K562 (cell line): ENCODE results near the gene TMEM205. TPM values are rescaled to one million over a fixed set of nuclear protein-coding genes. Genes with fewer than 3 reads are reported as not detected.

Experiments
- CXXC5 ChIP-seq: fragments of 250-450 bp; sonication (Bioruptor Pico); IDR thresholded peaks from 2 replicates; pipeline ENCODE4 v1.8.0; 2022; ENCODE audit warnings: inconsistent platforms, mild to moderate bottlenecking, moderate library complexity
- GATAD2A ChIP-seq: fragments of 450-650 bp; IDR thresholded peaks from 2 replicates; pipeline ENCODE4 v1.6.1; 2017
- HDGF ChIP-seq: fragments of 450-650 bp; IDR thresholded peaks from 2 replicates; pipeline ENCODE4 v1.6.1; 2016
- KAT7 ChIP-seq: sonication (generic); formaldehyde crosslinking; IDR thresholded peaks from 2 replicates; pipeline ENCODE4 v1.8.0; 2022; ENCODE audit warnings: missing genetic modification reagents, mild to moderate bottlenecking, borderline replicate concordance
- MAZ ChIP-seq, 2 experiments: fragments of 450-650 bp in 1 of 2; sonication (generic) in 1 of 2; formaldehyde crosslinking; IDR thresholded peaks in 1 of 2; conservative IDR thresholded peaks in 1 of 2; 2 replicates each; pipeline versions ENCODE4 v1.4.0 to v1.5.0; 2020; ENCODE audit warnings: mild to moderate bottlenecking in 1 of 2, missing genetic modification reagents in 1 of 2
- MBD1 ChIP-seq: fragments of 250-450 bp; sonication (Bioruptor Pico); IDR thresholded peaks from 2 replicates; pipeline ENCODE4 v1.8.0; 2022; ENCODE audit warnings: inconsistent platforms
- NR2C1 ChIP-seq, 2 experiments: fragments of 450-650 bp; IDR thresholded peaks; 2 replicates each; pipeline ENCODE4 v1.6.1; 2017; ENCODE audit warnings: mild to moderate bottlenecking in 2 of 2, antibody characterized with exemption in 1 of 2, inconsistent platforms in 1 of 2, missing compliant biosample characterization in 1 of 2, missing genetic modification characterization in 1 of 2
- NR2F6 ChIP-seq: fragments of 450-650 bp; formaldehyde crosslinking; IDR thresholded peaks from 2 replicates; pipeline ENCODE4 v1.4.0; 2020; ENCODE audit warnings: mild to moderate bottlenecking
- PKNOX1 ChIP-seq: fragments of 450-650 bp; IDR thresholded peaks from 2 replicates; pipeline ENCODE4 v1.6.1; 2016
- POLR2G ChIP-seq: fragments of 200-400 bp; formaldehyde crosslinking; IDR thresholded peaks from 2 replicates; pipeline ENCODE4 v1.6.1; 2017; ENCODE audit warnings: low read depth, mild to moderate bottlenecking, antibody characterized with exemption, low read length, moderate library complexity
- SMARCB1 ChIP-seq: IDR thresholded peaks from 2 replicates; pipeline ENCODE4 v1.6.1; 2011; ENCODE audit warnings: improper control_type of control experiment, low read depth; ENCODE audit not compliant: insufficient read length
- THRB ChIP-seq: fragments of 450-650 bp; formaldehyde crosslinking; conservative IDR thresholded peaks from 2 replicates; pipeline ENCODE4 v1.4.0; 2022; ENCODE audit warnings: mild to moderate bottlenecking, missing genetic modification characterization
- TRIM24 ChIP-seq, 2 experiments: fragments of 450-650 bp; IDR thresholded peaks; 2 replicates each; pipeline ENCODE4 v1.6.1; 2016
- U2AF1 ChIP-seq: fragments of 200-400 bp; formaldehyde crosslinking; optimal IDR thresholded peaks from 2 replicates; pipeline ENCODE3; 2017; ENCODE audit warnings: mild to moderate bottlenecking, low read depth, low read length, moderate library complexity
- ZBTB1 ChIP-seq: sonication (generic); formaldehyde crosslinking; IDR thresholded peaks from 2 replicates; pipeline ENCODE4 v1.8.1; 2023; ENCODE audit warnings: missing genetic modification reagents, low read depth, mild to moderate bottlenecking, borderline replicate concordance
- ZC3H11A ChIP-seq: IDR thresholded peaks from 2 replicates; pipeline ENCODE4 v1.6.1; 2012; ENCODE audit warnings: low read depth, low read length, improper control_type of control experiment
- ZNF165 ChIP-seq: fragments of 250-450 bp; sonication (Bioruptor Pico); IDR thresholded peaks from 2 replicates; pipeline ENCODE4 v1.4.0; 2020; ENCODE audit warnings: borderline replicate concordance
- ZNF174 ChIP-seq: fragments of 250-450 bp; sonication (Bioruptor Pico); IDR thresholded peaks from 2 replicates; pipeline ENCODE4 v1.4.0; 2020; ENCODE audit warnings: mild to moderate bottlenecking
- ZNF444 ChIP-seq: fragments of 250-450 bp; sonication (Bioruptor Pico); IDR thresholded peaks from 2 replicates; pipeline ENCODE4 v1.4.0; 2020; ENCODE audit warnings: mild to moderate bottlenecking, moderate library complexity
- ZNF449 ChIP-seq: fragments of 250-450 bp; sonication (Bioruptor Pico); IDR thresholded peaks from 2 replicates; pipeline ENCODE4 v1.8.0; 2022; ENCODE audit warnings: moderate library complexity, mild to moderate bottlenecking, inconsistent platforms
- ZNF76 ChIP-seq: fragments of 250-450 bp; sonication (Bioruptor Pico); IDR thresholded peaks from 2 replicates; pipeline ENCODE4 v1.4.0; 2020; ENCODE audit warnings: mild to moderate bottlenecking, moderate library complexity, borderline replicate concordance
- ZNF785 ChIP-seq: fragments of 250-450 bp; sonication (Bioruptor Pico); IDR thresholded peaks from 2 replicates; pipeline ENCODE4 v1.4.0; 2020; ENCODE audit warnings: mild to moderate bottlenecking
- ZSCAN32 ChIP-seq: fragments of 450-650 bp; formaldehyde crosslinking; IDR thresholded peaks from 2 replicates; pipeline ENCODE4 v1.4.0; 2020; ENCODE audit warnings: mild to moderate bottlenecking, moderate library complexity
- polyA plus RNA-seq, 8 experiments: library from polyadenylated mRNA; depleted of rRNA in 4 of 8; stranded (reverse) in 5 of 8; unstranded in 3 of 8; fragments of >200 nt; fragmentation: Nextera tagmentation in 2 of 8; fragmentation: Illumina TruSeq in 1 of 8; extraction: Ambion mirVana in 2 of 8; extraction: Trizol in 1 of 8; gene quantifications; 2 replicates each; pipeline versions ENCODE4 v1.2.1 to v1.2.3, GENCODE V29; 2011 to 2014; ENCODE audit warnings: inconsistent platforms in 1 of 8, missing spikeins in 1 of 8
- total RNA-seq, 7 experiments: library from RNA; depleted of rRNA in 6 of 7; stranded (reverse); fragments of >200 nt in 6 of 7; fragmentation: Illumina TruSeq in 2 of 7; extraction: Trizol in 2 of 7; gene quantifications; 2 replicates each; pipeline versions ENCODE4 v1.2.1 to v1.2.3, GENCODE V29; 2011 to 2021; ENCODE audit warnings: low replicate concordance in 1 of 7

The TMEM205 gene
- total and polyA plus RNA-seq, 9 of the 15 experiments (the other 6 are each of a cell fraction or from before 2014, with no cell fraction given) = 21.3 to 81.5 (median 44.1) TPM

GRCh38 chr19:11374433-11375142, 28.5 kb upstream of the TMEM205 start, which contains the start of gene SWSAP1 (continued):
- TF ChIP-seq NR2F6 = 0 out of 2 replicates have a peak, but pooled peaks have one; percentile 68
- TF ChIP-seq PKNOX1 = peak; percentile 99
- TF ChIP-seq MBD1 (CRISPR knock-in tag) = no peak
- peak; percentile 85 for TF ChIP-seq THRB (CRISPR knock-in tag)
- TF ChIP-seq ZBTB1 (CRISPR knock-in tag) = no peak
- no peak for TF ChIP-seq ZC3H11A
- no peak for TF ChIP-seq TRIM24 (IDR thresholded peaks at IDR 0.05)
- TF ChIP-seq NR2C1 (IDR thresholded peaks at IDR 0.05) = no peak
- TF ChIP-seq NR2C1 (tag; IDR thresholded peaks at IDR 0.05) = peak; percentile 74
- no peak for TF ChIP-seq GATAD2A
- TF ChIP-seq ZNF449 (CRISPR knock-in tag) = no peak
- TF ChIP-seq MAZ (CRISPR knock-in tag; conservative IDR thresholded peaks at IDR 0.05 in 1 of 2, IDR thresholded peaks at IDR 0.05 in 1 of 2) = peak; percentile 68 to 85
- no peak for TF ChIP-seq U2AF1
- no peak for TF ChIP-seq ZNF174 (CRISPR knock-in tag)
- TF ChIP-seq KAT7 = no peak; the same call in 1 of the 2 replicates
- 0 out of 2 replicates have a peak, but pooled peaks have one; percentile 20 for TF ChIP-seq HDGF
- TF ChIP-seq CXXC5 (CRISPR knock-in tag) = peak; percentile 95
- no peak for TF ChIP-seq ZNF444 (CRISPR knock-in tag)
- 0 out of 2 replicates have a peak, but pooled peaks have one; percentile 50 for TF ChIP-seq ZSCAN32
- 0 out of 2 replicates have a peak, but pooled peaks have one; percentile 60 for TF ChIP-seq ZNF76 (CRISPR knock-in tag)
- TF ChIP-seq SMARCB1 = no peak
- TF ChIP-seq ZNF165 = no peak
- no peak for TF ChIP-seq ZNF785 (CRISPR knock-in tag)
- TF ChIP-seq POLR2G = peak; percentile 95
